Activated naive CD4-positive, alpha-beta T cell treated with anti-CD3 and anti-CD28 coated beads, Interleukin-2, amount 50 U/mL, for 72 hours (primary cell): ENCODE data around the gene PDGFA. TPM values are rescaled to one million over a fixed set of nuclear protein-coding genes. Genes with fewer than 3 reads are reported as not detected.
A peak's percentile ranks its signal among the peaks of the same experiment; 100 is the strongest.

Experiments used
- ATAC-seq, 2 donors: fragments of 150-1000 bp; cut with Tn5 transposase; 2 replicates each; pipeline ENCODE4 v1.10.0; 2021; ENCODE audit warnings: mild to moderate bottlenecking in 2 of 2, moderate library complexity in 2 of 2
- DNase-seq, 2 donors: peaks; one replicate each; pipeline ENCODE4 v3.0.0; 2021 to 2022; ENCODE audit warnings: low spot score in 2 of 2
- H3K27ac Mint-ChIP-seq, 2 donors: one replicate each; pipeline ENCODE4 v1.8.0; 2022; ENCODE audit warnings: mild to moderate bottlenecking in 2 of 2, mixed read lengths in 2 of 2
- H3K36me3 Mint-ChIP-seq, 2 donors: one replicate each; pipeline ENCODE4 v1.8.0; 2022; ENCODE audit warnings: mixed read lengths in 2 of 2
- H3K9me3 Mint-ChIP-seq, 2 donors: one replicate each; pipeline ENCODE4 v1.8.0; 2022; ENCODE audit warnings: mixed read lengths in 2 of 2
- total RNA-seq, 2 donors: library from RNA; stranded (reverse); gene quantifications; one replicate each; pipeline ENCODE4 v1.2.3, GENCODE V29; 2022

Gene PDGFA
- total RNA-seq, result 10 to 100 TPM in 1 of 2 donors, 1 to 10 TPM in 1; 8.4 to 11.7 TPM

DNA sequence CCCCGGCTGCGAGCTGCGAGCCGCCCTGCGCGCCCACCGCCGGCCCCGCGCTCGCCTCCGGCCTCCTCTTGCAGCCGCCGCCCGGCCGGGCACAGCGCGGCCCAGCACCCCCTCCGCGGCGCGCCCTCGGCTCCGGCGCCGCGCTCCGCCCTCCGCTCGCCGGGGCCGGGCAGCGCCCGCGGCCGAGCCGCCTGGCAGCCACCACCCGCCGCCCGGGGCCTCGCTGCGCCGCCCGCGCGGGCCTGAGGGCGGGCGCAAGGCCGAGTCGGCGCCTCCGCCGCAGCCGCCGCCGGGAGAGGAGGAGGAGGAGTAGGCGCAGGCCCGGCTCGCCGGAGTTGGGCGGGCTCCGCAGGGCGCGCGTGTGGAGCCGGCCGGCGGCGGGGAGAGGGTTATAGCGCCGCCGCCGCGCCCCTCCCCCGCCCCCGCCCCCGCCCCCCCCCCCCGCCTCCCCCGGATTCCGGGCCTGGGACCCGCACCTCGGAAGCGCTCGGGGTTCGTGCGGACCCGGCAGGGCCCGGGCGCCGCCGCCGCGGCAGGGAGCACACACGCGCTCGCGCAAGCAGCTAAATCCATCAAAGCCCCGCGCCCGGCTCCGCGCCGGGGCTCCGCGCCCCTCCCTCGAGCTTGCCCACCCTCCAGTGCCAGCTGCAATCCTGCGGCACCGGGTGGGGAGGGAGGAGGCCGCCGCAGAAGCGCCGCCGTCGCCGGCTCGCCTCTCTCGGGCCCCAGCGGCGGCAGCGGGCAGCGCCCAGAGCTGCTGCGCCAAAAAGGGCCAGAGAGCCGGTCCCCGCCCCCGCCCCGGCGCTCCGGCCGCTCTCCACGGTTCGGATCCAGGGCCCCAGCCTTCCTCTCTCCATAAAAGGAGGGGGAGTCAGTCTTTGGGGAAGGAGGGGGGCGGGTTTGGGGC lies at the start of gene PDGFA:
Gene PDGFA (minus strand): TSS at position 363 of the 907 bp plus-strand sequence. CDS start 845 bp downstream, outside the sequence.
- H3K27ac Mint-ChIP-seq, result no peak within 1 kb of the TSS
- peak in 1 of 2 donors; percentile 34 for DNase-seq
- ATAC-seq, result peak; percentile 26 to 48
- H3K36me3 Mint-ChIP-seq, result no peaks in the 10 kb centered on the region
- no peaks in the 10 kb centered on the region for H3K9me3 Mint-ChIP-seq

DNA sequence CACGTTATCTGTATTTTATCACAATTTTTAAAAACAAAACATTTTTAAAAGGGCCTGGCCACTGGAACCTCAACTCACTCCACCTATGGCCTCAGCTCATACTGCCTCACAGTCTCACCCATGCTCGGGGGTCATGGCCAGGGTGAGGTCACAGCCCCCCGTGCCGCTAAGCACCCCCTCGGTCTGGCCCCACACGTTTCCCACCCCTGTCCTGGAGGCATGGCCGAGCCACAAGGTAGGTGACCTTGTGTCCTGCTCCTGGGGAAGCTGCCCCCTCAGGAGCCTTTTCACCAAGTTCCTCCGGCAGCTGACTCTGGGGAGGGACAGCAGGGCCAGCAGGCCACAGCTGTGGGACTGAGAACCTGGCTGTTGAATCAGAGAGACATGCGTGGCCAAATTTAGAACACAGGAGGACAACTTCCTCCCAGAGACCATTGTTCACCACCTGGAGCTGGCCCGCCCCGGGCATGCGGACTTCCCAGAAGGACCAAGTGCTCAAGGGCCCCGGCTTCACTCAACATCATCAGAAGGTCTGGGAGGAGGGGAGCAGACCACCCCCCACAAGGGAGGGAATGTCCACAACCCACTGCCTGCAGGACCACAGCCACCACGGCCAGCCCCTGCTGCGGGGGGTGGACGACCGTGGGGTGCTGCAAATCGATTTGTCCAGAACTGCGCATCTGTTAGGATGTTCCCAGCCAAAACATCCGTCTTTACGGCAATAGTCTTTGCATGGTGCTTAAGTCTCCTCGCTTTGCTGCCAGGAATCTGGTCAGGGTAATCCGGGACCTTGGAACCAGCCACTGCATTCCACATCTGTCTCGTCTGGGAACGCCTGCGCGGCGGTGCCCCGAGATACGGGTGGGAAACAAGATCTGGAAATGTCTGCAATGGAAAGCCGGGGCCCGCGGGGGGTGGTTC lies 48.6 kb upstream of the PDGFA start:
- H3K27ac Mint-ChIP-seq, result peak overlapping the region in 1 of 2 donors; percentile 15
- no peak for ATAC-seq
- DNase-seq, result no peak
- no peaks in the 10 kb centered on the region for H3K36me3 Mint-ChIP-seq
- H3K9me3 Mint-ChIP-seq, result no peaks in the 10 kb centered on the region

- DNase-seq (no peak), ATAC-seq (no peak)
- H3K9me3 Mint-ChIP-seq, result no peaks in the 10 kb centered on the region
- H3K36me3 Mint-ChIP-seq, result no peaks in the 10 kb centered on the region
- H3K27ac Mint-ChIP-seq, result no peak overlapping the region
These were observed 47.7 kb upstream of the PDGFA start for GRCh38 chr7:567305-567883.

DNA sequence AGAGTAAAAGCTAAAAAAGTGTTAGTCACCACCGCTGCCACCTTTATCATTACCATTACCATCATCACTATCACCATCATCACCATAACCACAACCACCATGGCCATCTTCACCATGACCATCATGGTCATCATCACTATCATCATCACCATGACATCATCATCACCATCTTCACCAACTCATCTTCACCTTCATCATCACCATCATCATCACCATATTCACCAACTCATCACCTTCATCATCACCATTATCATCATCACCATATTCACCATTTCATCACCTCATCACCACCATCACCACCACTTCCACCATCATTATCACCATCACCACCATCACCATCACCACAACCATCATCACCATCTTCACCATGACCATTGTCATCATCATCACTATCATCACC lies 46.5 kb upstream of the PDGFA start:
- ATAC-seq (peak in 1 of 2 donors; percentile 61), DNase-seq (no peak)
- H3K9me3 Mint-ChIP-seq, result peaks cover 0 to 2% of the 10 kb centered on the region in 2 donors
- peaks cover 0 to 4% of the 10 kb centered on the region in 2 donors for H3K36me3 Mint-ChIP-seq
- H3K27ac Mint-ChIP-seq, result no peak overlapping the region

GRCh38 chr7:564176-564865 lies 44.7 kb upstream of the PDGFA start:
- no peak for ATAC-seq
- DNase-seq, result no peak
- Mint-ChIP-seq H3K9me3 (peaks cover 0 to 7% of the 10 kb centered on the region in 2 donors), H3K27ac (peak overlapping the region in 1 of 2 donors; percentile 39), H3K36me3 (peaks cover 0 to 9% of the 10 kb centered on the region in 2 donors)

DNA sequence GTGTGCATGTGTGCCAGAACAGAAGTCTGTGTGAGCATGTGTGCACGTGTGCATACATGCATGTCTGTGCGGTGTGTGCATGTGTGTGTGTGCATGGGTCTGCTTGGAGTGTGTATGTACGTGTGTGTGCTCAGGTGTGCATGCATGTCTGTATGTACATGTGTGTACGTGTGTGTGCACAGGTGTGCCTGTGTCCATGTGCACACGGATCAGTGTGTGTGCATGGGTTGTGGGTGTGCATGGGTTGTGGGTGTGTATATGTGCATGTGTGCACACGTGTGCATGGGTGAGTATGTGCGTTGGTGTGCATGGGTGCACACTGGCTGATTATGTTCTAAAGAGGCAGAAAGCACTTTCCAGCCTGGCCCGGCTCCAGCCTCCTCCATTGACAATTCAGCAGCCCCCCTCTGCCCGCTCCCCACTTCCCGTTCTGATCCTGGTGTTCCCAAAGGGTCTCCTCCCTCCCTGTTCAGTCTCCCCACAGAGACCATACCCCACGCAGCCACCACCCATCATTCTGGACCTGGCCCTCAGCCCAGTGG lies 44.1 kb upstream of the PDGFA start:
- peak in 1 of 2 donors; percentile 21 for ATAC-seq
- DNase-seq, result no peak
- H3K27ac Mint-ChIP-seq, result no peak overlapping the region
- peaks cover 0 to 9% of the 10 kb centered on the region in 2 donors for H3K36me3 Mint-ChIP-seq
- peaks cover 0 to 7% of the 10 kb centered on the region in 2 donors for H3K9me3 Mint-ChIP-seq

DNA sequence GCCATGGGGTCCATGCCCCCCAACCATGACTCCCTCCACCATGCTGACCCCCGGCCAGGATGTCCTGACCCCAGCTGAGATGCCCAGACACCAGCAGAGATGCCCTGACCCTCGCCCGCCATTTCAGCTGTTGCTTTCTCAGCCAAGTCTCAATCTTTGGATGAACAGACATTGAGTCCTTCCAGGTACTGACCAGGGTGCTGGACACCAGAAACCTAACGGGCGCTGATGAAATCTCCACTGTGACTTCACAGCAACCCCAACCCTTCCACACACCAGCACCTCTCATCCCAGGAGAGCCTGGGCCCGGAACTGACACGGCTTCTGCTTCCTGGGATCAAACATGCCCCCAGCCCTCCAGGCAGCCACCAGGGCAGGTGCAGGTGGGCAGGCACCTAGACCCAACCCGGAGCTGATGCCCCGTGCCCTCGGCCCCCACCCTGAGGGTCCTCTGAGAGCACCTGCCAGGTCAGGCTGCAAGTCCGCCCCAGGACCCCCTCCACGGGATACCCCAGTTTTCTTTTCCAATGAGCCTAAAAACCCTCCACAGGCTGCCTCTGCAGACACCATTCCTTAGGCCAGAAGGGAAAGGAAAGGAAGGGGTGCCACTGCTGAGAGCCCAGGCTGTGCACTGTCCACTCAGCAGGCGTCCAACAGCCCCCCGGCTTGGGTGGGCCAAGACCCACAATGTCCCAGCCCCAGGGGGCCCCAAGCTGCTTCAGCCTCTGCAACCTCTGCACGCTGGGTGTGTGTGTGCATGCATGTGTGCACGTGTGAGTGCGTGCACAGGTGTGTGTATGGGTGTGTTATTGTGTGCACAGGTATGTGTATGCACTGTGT lies 43.4 kb upstream of the PDGFA start:
- H3K9me3 Mint-ChIP-seq, result peaks cover 0 to 7% of the 10 kb centered on the region in 2 donors
- peak in 1 of 2 donors; percentile 12 for ATAC-seq
- H3K27ac Mint-ChIP-seq, result peak overlapping the region; percentile 2 to 68
- DNase-seq, result no peak
- peaks cover 0 to 10% of the 10 kb centered on the region in 2 donors for H3K36me3 Mint-ChIP-seq

DNA sequence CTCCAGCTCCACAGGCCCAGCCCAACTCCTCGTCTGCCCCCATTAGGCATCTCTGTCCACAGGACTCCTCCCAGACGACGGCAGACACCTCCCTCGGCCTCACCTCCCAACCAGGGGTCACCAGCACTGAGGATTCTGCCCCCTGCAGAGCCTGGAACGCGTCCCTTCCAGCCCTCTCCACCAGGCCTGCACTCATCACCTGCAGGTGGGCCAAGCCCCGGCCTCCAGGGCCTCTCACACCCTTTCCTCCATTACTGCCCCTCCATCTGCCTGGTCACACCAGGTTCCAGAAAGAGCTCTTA lies 42.7 kb upstream of the PDGFA start:
- no peak for DNase-seq
- ATAC-seq, result no peak
- Mint-ChIP-seq H3K27ac (peak overlapping the region; percentile 2 to 68), H3K36me3 (peaks cover 3 to 16% of the 10 kb centered on the region in 2 donors), H3K9me3 (peaks cover 0 to 7% of the 10 kb centered on the region in 2 donors)

- H3K9me3 Mint-ChIP-seq, result peaks cover 0 to 7% of the 10 kb centered on the region in 2 donors
- peak overlapping the region in 1 of 2 donors; percentile 68 for H3K27ac Mint-ChIP-seq
- peaks cover 4 to 18% of the 10 kb centered on the region in 2 donors for H3K36me3 Mint-ChIP-seq
- DNase-seq (no peak), ATAC-seq (no peak)
These were observed 42.2 kb upstream of the PDGFA start for GRCh38 chr7:561631-562373.

DNA sequence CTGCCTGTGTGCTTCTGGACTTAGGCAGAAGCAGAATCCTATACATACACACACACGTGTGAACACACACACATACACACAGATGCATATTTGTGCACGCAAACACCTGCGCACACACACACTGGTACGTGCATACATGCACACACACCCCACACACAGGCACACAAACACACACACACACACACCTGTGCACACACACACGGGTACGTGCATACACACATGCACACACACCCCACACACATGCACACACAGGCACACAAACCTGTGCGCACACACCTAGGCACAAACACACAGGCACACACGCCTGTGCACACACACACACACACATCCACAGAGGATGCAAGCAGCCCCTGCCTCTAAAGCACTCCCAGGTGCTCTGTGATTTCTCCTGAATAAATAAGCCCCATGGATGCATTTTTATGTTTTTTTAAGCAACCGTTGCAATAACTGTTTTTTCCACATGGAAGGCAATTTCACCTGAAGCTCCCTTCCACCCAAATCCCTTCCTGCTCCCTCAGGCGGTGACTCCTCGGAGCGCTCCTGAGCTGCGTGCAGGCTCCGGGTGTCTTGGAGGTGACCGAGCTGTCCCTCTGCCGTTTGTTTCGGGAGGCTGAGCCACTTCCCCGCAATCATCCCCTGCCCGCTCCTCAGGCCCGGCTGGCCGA lies 41.5 kb upstream of the PDGFA start:
- ATAC-seq, result no peak
- Mint-ChIP-seq H3K9me3 (peaks cover 0 to 7% of the 10 kb centered on the region in 2 donors), H3K27ac (peak overlapping the region in 1 of 2 donors; percentile 60)

GRCh38 chr7:559396-559705 lies 39.7 kb upstream of the PDGFA start:
- peaks cover 0 to 7% of the 10 kb centered on the region in 2 donors for H3K9me3 Mint-ChIP-seq
- peak overlapping the region in 1 of 2 donors; percentile 33 for H3K27ac Mint-ChIP-seq
- ATAC-seq (no peak), DNase-seq (no peak)
- H3K36me3 Mint-ChIP-seq, result peaks cover 4 to 18% of the 10 kb centered on the region in 2 donors

More for the DNA sequence above, 41.5 kb upstream of the PDGFA start:
- peaks cover 4 to 18% of the 10 kb centered on the region in 2 donors for H3K36me3 Mint-ChIP-seq
- no peak for DNase-seq

DNA sequence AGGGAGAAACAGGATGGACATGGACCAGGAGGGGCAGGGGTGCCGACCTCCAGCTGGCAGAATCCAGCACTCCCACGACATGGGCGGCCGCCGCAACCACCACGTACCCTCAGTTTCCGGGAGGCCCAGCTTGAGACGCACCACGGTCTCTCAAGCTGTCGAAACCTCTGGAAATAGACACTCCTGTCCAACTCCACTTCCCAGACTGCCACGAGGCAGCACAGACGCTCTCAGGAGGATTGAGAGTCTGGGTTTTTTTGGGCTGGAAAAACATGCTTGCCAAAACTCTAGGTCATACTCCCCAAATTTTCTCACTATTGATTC lies 37.9 kb upstream of the PDGFA start:
- H3K36me3 Mint-ChIP-seq, result peaks cover 4 to 18% of the 10 kb centered on the region in 2 donors
- DNase-seq (no peak), ATAC-seq (no peak)
- no peak overlapping the region for H3K27ac Mint-ChIP-seq
- peaks cover 0 to 7% of the 10 kb centered on the region in 2 donors for H3K9me3 Mint-ChIP-seq

DNA sequence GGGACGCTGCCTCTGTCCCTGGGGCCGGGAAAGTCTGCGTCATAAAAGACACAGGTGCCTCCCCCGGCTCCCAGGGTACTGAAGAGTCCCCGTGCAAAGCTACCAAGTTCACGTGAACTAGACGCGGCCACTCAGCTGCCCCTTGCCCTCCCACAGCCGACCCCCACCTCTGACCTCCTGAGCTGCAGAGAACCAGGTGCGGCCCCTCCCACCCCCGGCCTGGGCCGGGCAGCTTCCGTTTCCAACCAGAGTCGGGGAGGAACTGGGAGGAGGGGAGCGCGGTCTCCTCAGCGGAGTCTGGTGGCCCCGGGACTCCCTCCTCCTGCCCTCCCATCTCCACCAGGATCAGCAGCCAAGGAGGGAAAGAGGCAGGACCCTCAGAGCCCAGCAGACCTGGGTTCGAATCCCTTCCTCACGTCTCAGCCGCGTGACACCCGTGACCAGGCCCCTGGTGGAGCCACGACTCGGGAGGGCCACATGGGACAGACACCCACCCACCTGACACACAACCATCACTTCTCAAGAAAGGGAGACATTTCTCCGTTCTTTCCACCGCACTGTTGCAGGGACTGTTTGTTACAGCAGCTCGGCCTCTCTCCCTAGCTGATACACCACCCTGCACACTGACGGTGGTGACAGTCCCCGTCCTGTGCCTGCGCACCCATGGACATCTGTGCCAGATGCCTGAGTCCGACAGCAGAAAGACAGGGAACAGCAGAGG lies 37.4 kb upstream of the PDGFA start:
- peaks cover 4 to 18% of the 10 kb centered on the region in 2 donors for H3K36me3 Mint-ChIP-seq
- peaks cover 0 to 7% of the 10 kb centered on the region in 2 donors for H3K9me3 Mint-ChIP-seq
- H3K27ac Mint-ChIP-seq, result no peak overlapping the region
- ATAC-seq (no peak), DNase-seq (no peak)
